ENCODE data around the gene RHOD. TPM values are rescaled to one million over a fixed set of nuclear protein-coding genes. Genes with fewer than 3 reads are reported as not detected.

Gene RHOD
- total and polyA plus RNA-seq, 9 of the 15 experiments (the other 6 are each of a cell fraction or from before 2014, with no cell fraction given) = not detected

DNA sequence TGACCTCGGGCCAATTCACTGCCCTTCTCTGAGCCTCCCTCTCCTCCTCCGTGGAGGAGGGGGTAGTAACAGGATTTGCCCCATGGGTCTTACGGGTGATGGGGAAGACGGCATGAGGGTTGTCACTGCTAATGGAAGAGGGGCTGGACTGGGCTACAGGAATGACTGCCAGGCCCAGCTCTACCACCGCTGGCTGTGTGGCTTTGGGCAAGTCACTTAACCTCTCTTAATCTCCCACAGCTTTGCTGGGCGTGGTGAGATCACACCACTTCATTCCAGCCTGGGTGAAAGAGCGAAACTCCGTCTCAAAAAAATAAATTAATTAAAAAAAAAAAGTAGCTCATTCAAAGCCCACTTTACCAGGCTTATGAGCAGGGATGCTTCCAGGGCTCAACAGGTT lies 30.9 kb upstream of the RHOD start:
- no peak for TF ChIP-seq EP300 (IDR thresholded peaks at IDR 0.05; ENCODE audit: low read length)
- peak; percentile 29 for TF ChIP-seq ZFP36 (IDR thresholded peaks at IDR 0.05; ENCODE audit: low read depth, low read length, partially characterized antibody)
- TF ChIP-seq BCOR (IDR thresholded peaks at IDR 0.05) = 0 out of 2 replicates have a peak, but pooled peaks have one; percentile 11
- TF ChIP-seq SREBF1 (IDR thresholded peaks at IDR 0.05; ENCODE audit: borderline replicate concordance, low read depth, low read length) = no peak
- no peak overlapping the region for H3K4me3 ChIP-seq
- in situ Hi-C loops (cut with MboI) = no loop called here
- no peak overlapping the region for H3K9ac ChIP-seq (ENCODE audit: insufficient read depth in 1 of 2, low read depth in 2 of 2, low read length in 2 of 2)
- FAIRE-seq (no peak), DNase-seq (ENCODE audit: extremely low read depth in 1 of 4, low spot score in 3 of 4) (no peak), ATAC-seq (no peak)
- H3K27me3 ChIP-seq (ENCODE audit: control insufficient read depth in 2 of 2, insufficient read depth in 2 of 2, low read length in 2 of 2) = peaks cover 13 to 38% of the 10 kb centered on the region in 2 experiments; a peak in 4 of 5 replicates
- no peak overlapping the region for H3K27ac ChIP-seq (ENCODE audit: extremely low read depth, low read depth, low read length)
- no peak overlapping the region for H2AFZ ChIP-seq (ENCODE audit: low read depth, low read length)
- H3K4me2 ChIP-seq (ENCODE audit: insufficient read depth, low read length) = no peak overlapping the region
- CTCF ChIA-PET (ENCODE audit: low intra/inter-chr PET ratio) = no interaction called here
- BruUV-seq (replicated peaks) = no TSS peak
- H3K4me1 ChIP-seq (replicated peaks in 1 of 2; ENCODE audit: control insufficient read depth in 2 of 2, insufficient read depth in 2 of 2, low read length in 2 of 2) = peaks cover 0 to 23% of the 10 kb centered on the region in 2 experiments; a peak in 2 of 5 replicates
- no peaks in the 10 kb centered on the region for H3K9me1 ChIP-seq (ENCODE audit: control insufficient read depth, insufficient read depth, low read length)
- intact Hi-C loops (cut with micrococcal nuclease) = no loop called here
- no peaks in the 10 kb centered on the region for H3K36me3 ChIP-seq (ENCODE audit: control insufficient read depth, insufficient read depth, low read length)
- H3K9me3 ChIP-seq (replicated peaks; ENCODE audit: control insufficient read depth, insufficient read depth, low read depth, low read length) = no peaks in the 10 kb centered on the region
- H3K79me2 ChIP-seq (ENCODE audit: control insufficient read depth, insufficient read depth, low read length) = no peaks in the 10 kb centered on the region
- peaks cover 4% of the 10 kb centered on the region for H4K20me1 ChIP-seq (replicated peaks; ENCODE audit: control insufficient read depth, insufficient read depth, low read length)
- 8% methylated on average over 8 of the region's 8 CpGs for WGBS (ENCODE audit: insufficient coverage, low coverage, missing lambda C conversion rate)
- POLR2A ChIA-PET = interaction anchor here (0.6 to 2.1 kb wide), 4 partner anchors 9 to 132 kb away, joined by 3 to 6 read pairs (median 3); no protein-coding TSS in a partner anchor

DNA sequence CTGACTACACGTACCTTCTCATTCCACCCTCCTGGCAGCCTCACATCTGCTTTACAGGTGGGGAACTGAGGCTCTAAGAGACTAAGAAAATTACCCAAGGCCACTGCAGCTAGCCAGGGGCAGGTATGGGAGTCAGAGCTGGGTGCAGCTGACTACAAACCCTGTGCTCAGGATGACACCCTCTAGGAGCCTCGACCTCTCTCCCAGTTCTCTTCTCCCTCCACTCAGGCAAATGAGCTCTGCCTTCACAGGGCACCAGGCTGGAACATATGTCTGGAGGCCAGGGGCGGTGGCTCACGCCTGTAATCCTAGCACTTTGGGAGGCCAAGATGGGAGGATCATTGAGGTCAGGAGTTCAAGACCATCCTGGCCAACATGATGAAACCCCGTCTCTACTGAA lies 29.7 kb upstream of the RHOD start:
- no peak overlapping the region for H3K4me3 ChIP-seq
- FAIRE-seq (no peak), DNase-seq (ENCODE audit: extremely low read depth in 1 of 4, low spot score in 3 of 4) (no peak), ATAC-seq (no peak)
- BruUV-seq (replicated peaks) = no TSS peak
- H3K9me3 ChIP-seq (replicated peaks; ENCODE audit: control insufficient read depth, insufficient read depth, low read depth, low read length) = no peaks in the 10 kb centered on the region
- no peaks in the 10 kb centered on the region for H3K9me1 ChIP-seq (ENCODE audit: control insufficient read depth, insufficient read depth, low read length)
- H2AFZ ChIP-seq (ENCODE audit: low read depth, low read length) = no peak overlapping the region
- intact Hi-C loops (cut with micrococcal nuclease) (no loop called here), in situ Hi-C loops (cut with MboI) (no loop called here)
- 12% methylated on average over 4 of the region's 5 CpGs for WGBS (ENCODE audit: insufficient coverage, low coverage, missing lambda C conversion rate)
- H3K4me1 ChIP-seq (replicated peaks in 1 of 2; ENCODE audit: control insufficient read depth in 2 of 2, insufficient read depth in 2 of 2, low read length in 2 of 2) = peaks cover 0 to 25% of the 10 kb centered on the region in 2 experiments; a peak in 3 of 5 replicates
- H3K27ac ChIP-seq (ENCODE audit: extremely low read depth, low read depth, low read length) = no peak overlapping the region
- no peak overlapping the region for H3K4me2 ChIP-seq (ENCODE audit: insufficient read depth, low read length)
- POLR2A ChIA-PET = interaction anchor here (0.6 to 2.1 kb wide), 4 partner anchors 13 to 661 kb away, joined by 3 to 6 read pairs (median 4); no protein-coding TSS in a partner anchor
- H3K36me3 ChIP-seq (ENCODE audit: control insufficient read depth, insufficient read depth, low read length) = no peaks in the 10 kb centered on the region
- peaks cover 19 to 48% of the 10 kb centered on the region in 2 experiments; a peak in 4 of 5 replicates for H3K27me3 ChIP-seq (ENCODE audit: control insufficient read depth in 2 of 2, insufficient read depth in 2 of 2, low read length in 2 of 2)
- H4K20me1 ChIP-seq (replicated peaks; ENCODE audit: control insufficient read depth, insufficient read depth, low read length) = peaks cover 4% of the 10 kb centered on the region
- no peak overlapping the region; a peak in 1 of 4 replicates for H3K9ac ChIP-seq (ENCODE audit: insufficient read depth in 1 of 2, low read depth in 2 of 2, low read length in 2 of 2)
- H3K79me2 ChIP-seq (ENCODE audit: control insufficient read depth, insufficient read depth, low read length) = no peaks in the 10 kb centered on the region
- CTCF ChIA-PET (ENCODE audit: low intra/inter-chr PET ratio) = no interaction called here
- no peak for TF ChIP-seq ARNT (IDR thresholded peaks at IDR 0.05)
- TF ChIP-seq CHD1 (IDR thresholded peaks at IDR 0.05; ENCODE audit: low read length) = no peak
- TF ChIP-seq TAF9B (IDR thresholded peaks at IDR 0.05; ENCODE audit: partially characterized antibody) = no peak
- TF ChIP-seq JUND (IDR thresholded peaks at IDR 0.05; ENCODE audit: borderline replicate concordance, low read depth, low read length) = no peak
- TF ChIP-seq JUND (tag; IDR thresholded peaks at IDR 0.05; ENCODE audit: borderline replicate concordance, low read depth, low read length) = no peak
- TF ChIP-seq NFATC3 (IDR thresholded peaks at IDR 0.05) = no peak
- no peak for TF ChIP-seq CBX8 (IDR thresholded peaks at IDR 0.05; ENCODE audit: borderline replicate concordance, extremely low read depth, low read depth, low read length, poor library complexity, severe bottlenecking)
- TF ChIP-seq NFIX (CRISPR knock-in tag; IDR thresholded peaks at IDR 0.05; ENCODE audit: low read depth) = no peak
- TF ChIP-seq YBX1 (IDR thresholded peaks at IDR 0.05) = no peak
- no peak for TF ChIP-seq KLF10 (CRISPR knock-in tag; IDR thresholded peaks at IDR 0.05)
- TF ChIP-seq MIER1 (IDR thresholded peaks at IDR 0.05; ENCODE audit: low read depth) = no peak
- TF ChIP-seq KLF6 (CRISPR knock-in tag; IDR thresholded peaks at IDR 0.05; ENCODE audit: borderline replicate concordance) = no peak
- TF ChIP-seq ZNF232 (CRISPR knock-in tag; IDR thresholded peaks at IDR 0.05) = no peak
- TF ChIP-seq RFX7 (CRISPR knock-in tag; IDR thresholded peaks at IDR 0.05) = no peak
- no peak for TF ChIP-seq PHF8 (IDR thresholded peaks at IDR 0.05; ENCODE audit: borderline replicate concordance, low read length)

All from K562 (cell line).